ENCODE measurements around the gene LAMTOR5. TPM values are rescaled to one million over a fixed set of nuclear protein-coding genes. Genes with fewer than 3 reads are reported as not detected.

The LAMTOR5 gene
- total and polyA plus RNA-seq, 2 of the 13 experiments (the other 11 are each of a cell fraction or from before 2014, with no cell fraction given), result 96.7 to 400 TPM

DNA sequence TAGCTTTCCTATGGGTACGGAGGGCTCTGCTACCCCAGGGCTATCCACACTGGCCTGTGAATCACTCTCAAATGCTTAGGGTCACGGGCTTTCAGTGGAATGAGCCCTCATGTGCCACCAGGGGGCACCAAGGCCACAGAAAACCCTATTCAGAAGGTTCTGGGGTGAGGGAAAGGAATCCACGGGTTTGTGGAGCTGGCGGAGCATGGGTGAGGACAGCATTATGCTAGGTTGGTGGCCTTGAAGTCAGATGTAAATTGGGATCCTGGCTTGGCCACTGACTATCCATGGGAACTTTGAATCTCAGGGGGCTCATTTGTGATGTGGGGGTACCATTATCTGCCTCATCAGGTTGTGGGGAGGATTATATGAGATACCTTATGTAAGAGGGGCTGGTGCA is 5.1 kb upstream of the LAMTOR5 start (continued):
- TF ChIP-seq, protein P1, sequence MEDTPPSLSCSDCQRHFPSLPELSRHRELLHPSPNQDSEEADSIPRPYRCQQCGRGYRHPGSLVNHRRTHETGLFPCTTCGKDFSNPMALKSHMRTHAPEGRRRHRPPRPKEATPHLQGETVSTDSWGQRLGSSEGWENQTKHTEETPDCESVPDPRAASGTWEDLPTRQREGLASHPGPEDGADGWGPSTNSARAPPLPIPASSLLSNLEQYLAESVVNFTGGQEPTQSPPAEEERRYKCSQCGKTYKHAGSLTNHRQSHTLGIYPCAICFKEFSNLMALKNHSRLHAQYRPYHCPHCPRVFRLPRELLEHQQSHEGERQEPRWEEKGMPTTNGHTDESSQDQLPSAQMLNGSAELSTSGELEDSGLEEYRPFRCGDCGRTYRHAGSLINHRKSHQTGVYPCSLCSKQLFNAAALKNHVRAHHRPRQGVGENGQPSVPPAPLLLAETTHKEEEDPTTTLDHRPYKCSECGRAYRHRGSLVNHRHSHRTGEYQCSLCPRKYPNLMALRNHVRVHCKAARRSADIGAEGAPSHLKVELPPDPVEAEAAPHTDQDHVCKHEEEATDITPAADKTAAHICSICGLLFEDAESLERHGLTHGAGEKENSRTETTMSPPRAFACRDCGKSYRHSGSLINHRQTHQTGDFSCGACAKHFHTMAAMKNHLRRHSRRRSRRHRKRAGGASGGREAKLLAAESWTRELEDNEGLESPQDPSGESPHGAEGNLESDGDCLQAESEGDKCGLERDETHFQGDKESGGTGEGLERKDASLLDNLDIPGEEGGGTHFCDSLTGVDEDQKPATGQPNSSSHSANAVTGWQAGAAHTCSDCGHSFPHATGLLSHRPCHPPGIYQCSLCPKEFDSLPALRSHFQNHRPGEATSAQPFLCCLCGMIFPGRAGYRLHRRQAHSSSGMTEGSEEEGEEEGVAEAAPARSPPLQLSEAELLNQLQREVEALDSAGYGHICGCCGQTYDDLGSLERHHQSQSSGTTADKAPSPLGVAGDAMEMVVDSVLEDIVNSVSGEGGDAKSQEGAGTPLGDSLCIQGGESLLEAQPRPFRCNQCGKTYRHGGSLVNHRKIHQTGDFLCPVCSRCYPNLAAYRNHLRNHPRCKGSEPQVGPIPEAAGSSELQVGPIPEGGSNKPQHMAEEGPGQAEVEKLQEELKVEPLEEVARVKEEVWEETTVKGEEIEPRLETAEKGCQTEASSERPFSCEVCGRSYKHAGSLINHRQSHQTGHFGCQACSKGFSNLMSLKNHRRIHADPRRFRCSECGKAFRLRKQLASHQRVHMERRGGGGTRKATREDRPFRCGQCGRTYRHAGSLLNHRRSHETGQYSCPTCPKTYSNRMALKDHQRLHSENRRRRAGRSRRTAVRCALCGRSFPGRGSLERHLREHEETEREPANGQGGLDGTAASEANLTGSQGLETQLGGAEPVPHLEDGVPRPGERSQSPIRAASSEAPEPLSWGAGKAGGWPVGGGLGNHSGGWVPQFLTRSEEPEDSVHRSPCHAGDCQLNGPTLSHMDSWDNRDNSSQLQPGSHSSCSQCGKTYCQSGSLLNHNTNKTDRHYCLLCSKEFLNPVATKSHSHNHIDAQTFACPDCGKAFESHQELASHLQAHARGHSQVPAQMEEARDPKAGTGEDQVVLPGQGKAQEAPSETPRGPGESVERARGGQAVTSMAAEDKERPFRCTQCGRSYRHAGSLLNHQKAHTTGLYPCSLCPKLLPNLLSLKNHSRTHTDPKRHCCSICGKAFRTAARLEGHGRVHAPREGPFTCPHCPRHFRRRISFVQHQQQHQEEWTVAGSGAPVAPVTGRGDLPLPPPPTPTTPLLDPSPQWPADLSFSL (CRISPR knock-in tag; IDR thresholded peaks at IDR 0.05), result no peak
- TF ChIP-seq, protein P2, sequence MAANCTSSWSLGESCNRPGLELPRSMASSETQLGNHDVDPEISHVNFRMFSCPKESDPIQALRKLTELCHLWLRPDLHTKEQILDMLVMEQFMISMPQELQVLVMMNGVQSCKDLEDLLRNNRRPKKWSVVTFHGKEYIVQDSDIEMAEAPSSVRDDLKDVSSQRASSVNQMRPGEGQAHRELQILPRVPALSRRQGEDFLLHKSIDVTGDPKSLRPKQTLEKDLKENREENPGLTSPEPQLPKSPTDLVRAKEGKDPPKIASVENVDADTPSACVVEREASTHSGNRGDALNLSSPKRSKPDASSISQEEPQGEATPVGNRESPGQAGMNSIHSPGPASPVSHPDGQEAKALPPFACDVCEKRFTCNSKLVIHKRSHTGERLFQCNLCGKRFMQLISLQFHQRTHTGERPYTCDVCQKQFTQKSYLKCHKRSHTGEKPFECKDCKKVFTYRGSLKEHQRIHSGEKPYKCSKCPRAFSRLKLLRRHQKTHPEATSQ (CRISPR knock-in tag; IDR thresholded peaks at IDR 0.05; ENCODE audit: borderline replicate concordance), result no peak
- no peak for TF ChIP-seq ZFY (CRISPR knock-in tag; IDR thresholded peaks at IDR 0.05)
- TF ChIP-seq GTF2F1 (IDR thresholded peaks at IDR 0.05; ENCODE audit: low read length), result no peak
- TF ChIP-seq RARA (CRISPR knock-in tag; IDR thresholded peaks at IDR 0.05), result no peak
- TF ChIP-seq STAG1 (CRISPR knock-in tag; IDR thresholded peaks at IDR 0.05), result peak; percentile 85
- no peak for TF ChIP-seq ZNF562 (CRISPR knock-in tag; IDR thresholded peaks at IDR 0.05; ENCODE audit: borderline replicate concordance)
- no peak for TF ChIP-seq KAT7 (CRISPR knock-in tag; IDR thresholded peaks at IDR 0.05; ENCODE audit: borderline replicate concordance)
- no peak for TF ChIP-seq SNRNP70 (IDR thresholded peaks at IDR 0.05; ENCODE audit: low read depth, low read length)
- TF ChIP-seq, protein P3, sequence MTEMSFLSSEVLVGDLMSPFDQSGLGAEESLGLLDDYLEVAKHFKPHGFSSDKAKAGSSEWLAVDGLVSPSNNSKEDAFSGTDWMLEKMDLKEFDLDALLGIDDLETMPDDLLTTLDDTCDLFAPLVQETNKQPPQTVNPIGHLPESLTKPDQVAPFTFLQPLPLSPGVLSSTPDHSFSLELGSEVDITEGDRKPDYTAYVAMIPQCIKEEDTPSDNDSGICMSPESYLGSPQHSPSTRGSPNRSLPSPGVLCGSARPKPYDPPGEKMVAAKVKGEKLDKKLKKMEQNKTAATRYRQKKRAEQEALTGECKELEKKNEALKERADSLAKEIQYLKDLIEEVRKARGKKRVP (CRISPR knock-in tag; IDR thresholded peaks at IDR 0.05), result no peak
- TF ChIP-seq NPAS2 (CRISPR knock-in tag; IDR thresholded peaks at IDR 0.05; ENCODE audit: borderline replicate concordance), result no peak
- TF ChIP-seq MBNL3 (CRISPR knock-in tag; conservative IDR thresholded peaks at IDR 0.05), result no peak
- TF ChIP-seq RAD51 (IDR thresholded peaks at IDR 0.05; ENCODE audit: borderline replicate concordance), result no peak
- TF ChIP-seq ZSCAN9 (CRISPR knock-in tag; IDR thresholded peaks at IDR 0.05; ENCODE audit: borderline replicate concordance), result no peak
- no peak for TF ChIP-seq JDP2 (CRISPR knock-in tag; IDR thresholded peaks at IDR 0.05; ENCODE audit: borderline replicate concordance)
- TF ChIP-seq XRCC5 (optimal IDR thresholded peaks at IDR 0.05; ENCODE audit: low read length), result peak; percentile 85
- TF ChIP-seq FOSL2 (CRISPR knock-in tag; IDR thresholded peaks at IDR 0.05), result peak; percentile 35
- TF ChIP-seq, protein P4, sequence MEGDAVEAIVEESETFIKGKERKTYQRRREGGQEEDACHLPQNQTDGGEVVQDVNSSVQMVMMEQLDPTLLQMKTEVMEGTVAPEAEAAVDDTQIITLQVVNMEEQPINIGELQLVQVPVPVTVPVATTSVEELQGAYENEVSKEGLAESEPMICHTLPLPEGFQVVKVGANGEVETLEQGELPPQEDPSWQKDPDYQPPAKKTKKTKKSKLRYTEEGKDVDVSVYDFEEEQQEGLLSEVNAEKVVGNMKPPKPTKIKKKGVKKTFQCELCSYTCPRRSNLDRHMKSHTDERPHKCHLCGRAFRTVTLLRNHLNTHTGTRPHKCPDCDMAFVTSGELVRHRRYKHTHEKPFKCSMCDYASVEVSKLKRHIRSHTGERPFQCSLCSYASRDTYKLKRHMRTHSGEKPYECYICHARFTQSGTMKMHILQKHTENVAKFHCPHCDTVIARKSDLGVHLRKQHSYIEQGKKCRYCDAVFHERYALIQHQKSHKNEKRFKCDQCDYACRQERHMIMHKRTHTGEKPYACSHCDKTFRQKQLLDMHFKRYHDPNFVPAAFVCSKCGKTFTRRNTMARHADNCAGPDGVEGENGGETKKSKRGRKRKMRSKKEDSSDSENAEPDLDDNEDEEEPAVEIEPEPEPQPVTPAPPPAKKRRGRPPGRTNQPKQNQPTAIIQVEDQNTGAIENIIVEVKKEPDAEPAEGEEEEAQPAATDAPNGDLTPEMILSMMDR (CRISPR knock-in tag; IDR thresholded peaks at IDR 0.05), result peak; percentile 90
- TF ChIP-seq WIZ (CRISPR knock-in tag; IDR thresholded peaks at IDR 0.05), result no peak
- TF ChIP-seq ESRRA (CRISPR knock-in tag; IDR thresholded peaks at IDR 0.05; ENCODE audit: low read depth), result no peak
- no peak for TF ChIP-seq ZFP36 (IDR thresholded peaks at IDR 0.05; ENCODE audit: borderline replicate concordance, low read depth, low read length, partially characterized antibody)

Data from HepG2 (cell line).